HG03103 (cell line): ENCODE results near the gene ZNF613.
"Not testable (repeated sequence)": the region's sequence is repeated elsewhere in the genome, so short reads cannot be mapped to it uniquely, and the experiment has no call there.

Source experiments
- ATAC-seq: cut with Tn5 transposase; IDR thresholded peaks from one replicate; pipeline ENCODE4 v1.9.1; 2021; ENCODE audit warnings: low read depth; ENCODE audit not compliant: unreplicated experiment

ZNF613 gene

GRCh38 chr19:51926784-51927741 is at the start of gene ZNF613:
Gene ZNF613 (plus strand): TSS chr19:51927472. CDS start chr19:51936221, 8,749 bp downstream.
- ATAC-seq: peak; percentile 86

DNA sequence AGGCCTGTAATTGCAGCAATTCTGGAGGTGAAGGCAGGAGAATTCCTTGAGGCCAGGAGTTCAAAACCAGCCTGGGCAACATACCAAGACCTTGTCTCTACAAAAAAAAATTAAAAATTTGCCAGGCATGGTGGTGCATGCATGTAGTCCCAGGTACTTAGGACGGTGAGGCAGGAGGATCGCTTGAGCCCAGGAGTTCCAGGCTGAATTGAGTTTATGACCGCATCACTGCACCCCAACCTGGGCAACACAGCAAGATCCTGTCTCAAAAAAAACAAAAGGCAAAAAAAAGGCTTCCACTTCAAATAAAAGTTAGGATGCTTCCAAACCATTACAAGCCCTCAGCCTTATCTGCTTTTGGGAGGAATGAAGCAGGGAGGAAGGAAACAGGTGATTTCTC is 44.8 kb upstream of the ZNF613 start:
- no peak for ATAC-seq

DNA sequence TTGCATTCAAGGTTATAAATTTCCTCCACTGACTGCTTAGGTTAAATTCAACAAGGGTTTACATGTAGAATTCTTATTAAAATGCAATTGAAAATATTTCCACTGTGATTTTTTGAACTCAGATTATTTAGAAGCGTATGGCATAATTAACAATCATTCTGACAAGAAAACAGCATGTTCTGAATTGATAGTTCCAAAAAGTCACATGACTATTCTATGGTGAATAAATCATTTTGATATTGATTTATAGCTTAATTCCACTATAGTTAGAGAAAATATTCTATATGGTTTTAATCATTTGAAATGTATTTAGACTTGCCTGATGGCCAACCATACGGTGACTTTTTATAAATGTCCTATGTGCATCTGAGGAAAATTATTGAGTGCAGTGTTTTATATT is 42.6 kb upstream of the ZNF613 start:
- no peak for ATAC-seq

- no peak for ATAC-seq
Observed at GRCh38 chr19:51887522-51888498, 39.5 kb upstream of the ZNF613 start, which contains the start of gene ZNF577. Gene ZNF577 (minus strand): TSS chr19:51887951. CDS start chr19:51880382, 7,569 bp downstream.

DNA sequence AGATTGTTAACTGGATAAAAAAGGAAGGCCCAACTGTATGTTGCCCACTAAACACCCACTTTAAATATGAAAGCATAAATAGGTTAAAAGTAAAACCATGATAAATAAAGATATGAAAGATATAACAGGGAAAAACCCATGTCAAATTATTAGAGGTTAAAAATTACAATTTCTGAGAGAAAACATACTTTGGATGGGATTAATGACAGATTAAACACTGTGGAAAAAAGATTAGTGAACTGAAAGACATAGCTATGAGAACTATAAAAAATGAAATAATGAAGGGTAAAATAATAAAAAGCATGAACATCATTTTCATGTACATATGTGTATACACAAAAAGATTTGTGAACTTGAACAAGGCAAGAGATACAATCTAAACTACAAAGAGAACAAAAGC is 37.3 kb upstream of the ZNF613 start:
- no peak for ATAC-seq

DNA sequence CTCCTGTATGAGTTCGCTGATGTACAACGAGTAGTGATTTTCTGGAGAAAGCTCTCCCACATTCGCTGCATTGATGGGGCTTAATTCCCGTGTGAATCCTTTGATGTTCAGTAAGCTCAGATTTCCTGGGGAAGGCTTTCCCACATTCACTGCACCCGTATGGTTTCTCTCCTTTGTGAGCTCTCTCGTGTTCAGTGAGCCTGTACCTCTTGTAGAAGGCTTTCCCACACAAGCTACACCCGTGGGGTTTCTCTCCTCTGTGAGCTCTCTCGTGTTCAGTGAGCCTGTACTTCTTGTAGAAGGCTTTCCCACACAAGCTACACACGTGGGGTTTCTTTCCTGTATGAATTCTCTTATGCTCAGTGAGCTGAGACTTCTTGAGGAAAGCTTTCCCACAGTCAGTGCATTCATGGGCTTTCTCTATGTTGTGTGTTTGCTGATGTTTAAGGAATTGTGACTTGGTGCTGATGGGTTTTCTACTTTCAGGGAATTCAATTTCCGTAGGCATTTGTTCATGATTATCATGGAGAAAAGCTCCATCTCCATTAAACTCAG is 36.0 kb upstream of the ZNF613 start:
- no peak for ATAC-seq

- no peak for ATAC-seq
Observed at GRCh38 chr19:51901860-51902259, 25.4 kb upstream of the ZNF613 start.

- no peak for ATAC-seq
Observed at GRCh38 chr19:51903192-51903591, 24.1 kb upstream of the ZNF613 start.

DNA sequence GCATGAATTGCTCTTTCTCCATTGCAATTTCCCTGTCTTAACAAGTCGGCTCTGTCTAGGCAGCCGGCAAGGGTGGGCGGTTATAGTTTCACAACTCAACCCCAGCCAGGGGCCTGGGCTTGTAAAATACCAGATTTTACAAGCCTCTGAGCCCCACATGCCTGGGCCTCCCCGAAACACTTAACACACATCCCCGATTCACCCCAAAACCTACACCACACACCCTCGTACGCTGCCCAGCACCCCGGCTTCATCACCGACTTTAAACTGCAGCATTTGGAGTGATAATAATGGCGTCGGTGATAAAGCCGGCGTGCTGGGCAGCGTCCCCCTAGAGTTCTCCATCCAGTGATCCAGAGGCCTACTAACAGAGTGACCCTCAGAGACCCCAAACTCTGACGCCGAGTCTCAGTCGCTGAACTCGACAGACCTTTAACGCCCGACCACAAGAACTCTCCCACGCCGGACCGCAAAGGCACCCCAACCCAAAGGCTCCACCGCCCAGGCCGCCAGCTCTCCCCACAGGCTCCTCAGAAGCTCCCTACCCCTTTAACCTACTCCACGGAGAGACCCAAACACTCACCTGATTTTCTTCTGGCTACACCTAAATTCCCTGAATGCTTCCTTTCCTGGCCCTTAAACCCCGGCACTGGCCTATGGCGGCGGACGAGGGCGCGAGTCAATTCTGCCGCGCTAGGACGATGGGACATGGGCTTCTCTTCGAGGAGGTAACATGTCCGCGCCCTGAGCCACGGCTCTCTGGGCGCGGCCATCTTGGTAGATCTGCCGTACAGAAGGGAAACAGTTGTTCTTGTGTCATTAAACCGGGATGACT is 22.7 kb upstream of the ZNF613 start, which contains the start of gene ZNF649:
Gene ZNF649 (minus strand): TSS at position 687 of the 835 bp plus-strand sequence. CDS start 4,910 bp downstream, outside the sequence.
- ATAC-seq: no peak

- ATAC-seq: no peak
Observed at GRCh38 chr19:51905206-51905605, 22.1 kb upstream of the ZNF613 start.

GRCh38 chr19:51905639-51906038 is 21.6 kb upstream of the ZNF613 start:
- ATAC-seq: not testable (repeated sequence)

GRCh38 chr19:51906108-51906507 is 21.2 kb upstream of the ZNF613 start:
- not testable (repeated sequence) for ATAC-seq

GRCh38 chr19:51907981-51908380 is 19.3 kb upstream of the ZNF613 start:
- ATAC-seq: not testable (repeated sequence)

DNA sequence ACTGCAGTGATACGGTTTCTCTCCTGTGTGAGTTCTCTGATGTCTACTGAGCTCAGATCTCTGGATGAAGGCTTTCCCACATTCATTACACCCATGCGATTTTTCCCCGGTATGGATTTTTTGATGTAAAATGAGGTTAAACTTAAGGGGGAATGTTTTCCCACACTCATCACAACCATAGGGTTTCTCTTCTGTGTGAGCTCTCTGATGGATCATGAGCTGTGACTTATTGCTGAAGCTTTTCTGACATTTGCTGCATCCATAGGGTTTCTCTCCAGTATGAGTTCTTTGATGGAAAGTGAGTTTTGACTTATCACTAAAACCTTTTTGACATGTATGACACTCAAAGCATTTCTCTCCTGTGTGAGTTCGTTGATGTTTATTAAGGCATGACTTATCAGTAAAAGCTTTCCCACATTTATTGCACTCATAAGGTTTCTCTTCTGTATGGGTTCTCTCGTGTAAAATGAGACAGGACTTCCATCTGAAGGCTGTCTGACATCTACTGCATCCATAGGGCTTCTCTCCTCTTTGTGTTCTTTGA is 11.9 kb upstream of the ZNF613 start:
- no peak for ATAC-seq

- ATAC-seq: no peak
Observed at GRCh38 chr19:51916167-51916566, 11.1 kb upstream of the ZNF613 start.

DNA sequence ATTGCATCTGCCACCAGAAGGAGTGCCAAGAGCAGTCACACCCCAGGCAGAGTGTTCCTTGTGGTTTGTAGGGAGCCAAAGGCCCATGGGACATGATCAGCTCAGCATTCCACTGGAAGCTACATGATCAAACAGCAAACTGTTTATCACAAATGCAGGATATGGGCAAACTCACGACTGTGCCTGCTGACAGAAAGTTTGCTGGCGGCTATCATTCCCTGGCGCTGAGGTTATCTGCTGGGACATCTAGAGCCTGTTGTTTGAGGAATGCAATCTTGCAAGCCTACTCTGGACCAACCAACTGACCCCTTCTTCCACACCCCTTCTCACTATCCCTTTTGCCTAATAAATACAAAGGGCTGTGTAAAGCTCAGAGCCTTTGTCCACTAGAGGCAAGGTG is 7.7 kb upstream of the ZNF613 start:
- ATAC-seq: no peak

- no peak for ATAC-seq
Observed at GRCh38 chr19:51921949-51922348, 5.3 kb upstream of the ZNF613 start.

- no peak for ATAC-seq
Observed at GRCh38 chr19:51926426-51926783, 867 bp upstream of the ZNF613 start.

GRCh38 chr19:51927859-51928258 is 587 bp downstream of the ZNF613 start:
- ATAC-seq: no peak
